ENCODE results near the gene TGFA. TPM values are rescaled to one million over a fixed set of nuclear protein-coding genes. Genes with fewer than 3 reads are reported as not detected.

Gene TGFA
- polyA plus RNA-seq, 3 donors = 0.74 to 3.2 (median 1.8) TPM

DNA sequence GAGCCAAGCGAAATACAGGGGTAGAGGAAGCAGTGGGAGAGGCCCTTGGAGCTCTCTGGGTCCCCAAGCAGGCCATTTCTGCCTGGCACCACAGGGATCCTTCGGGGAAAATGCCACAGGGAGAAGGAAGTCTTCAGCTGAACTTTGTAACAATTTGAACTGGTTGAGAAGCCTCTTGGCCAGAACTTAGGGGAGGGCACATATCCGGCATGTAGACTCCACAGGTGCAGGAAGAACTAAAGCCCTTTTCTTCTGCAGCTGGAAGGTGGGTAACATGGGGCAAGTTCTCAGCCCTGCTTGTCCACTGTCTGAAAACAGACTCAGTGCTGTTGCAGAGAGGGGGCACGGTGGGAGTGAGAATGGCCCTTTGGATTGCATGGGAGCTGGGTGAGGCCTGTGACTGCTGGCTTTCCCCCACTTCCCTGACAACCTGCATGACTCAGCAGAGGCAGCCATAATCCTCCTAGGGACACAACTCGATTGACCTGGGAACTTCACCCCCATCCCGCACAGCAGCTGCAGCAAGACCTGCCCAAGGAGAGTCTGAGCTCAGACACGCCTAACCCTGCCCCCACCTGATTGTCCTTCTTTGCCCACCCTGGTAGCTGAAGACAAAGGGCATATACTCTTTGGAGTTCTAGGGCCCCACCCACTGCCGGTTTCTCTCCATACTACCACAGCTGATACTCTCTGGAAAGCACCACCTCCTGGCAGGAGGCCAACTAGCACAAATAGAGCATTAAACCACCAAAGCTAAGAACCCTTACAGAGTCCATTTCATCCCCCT, 150.2 kb downstream of the TGFA start:
- no peak overlapping the region for H3K27ac ChIP-seq (ENCODE audit: low read depth, low read length)
- 81 to 88% (median 85%) methylated on average over 8 of the region's 8 CpGs for WGBS, 3 donors

DNA sequence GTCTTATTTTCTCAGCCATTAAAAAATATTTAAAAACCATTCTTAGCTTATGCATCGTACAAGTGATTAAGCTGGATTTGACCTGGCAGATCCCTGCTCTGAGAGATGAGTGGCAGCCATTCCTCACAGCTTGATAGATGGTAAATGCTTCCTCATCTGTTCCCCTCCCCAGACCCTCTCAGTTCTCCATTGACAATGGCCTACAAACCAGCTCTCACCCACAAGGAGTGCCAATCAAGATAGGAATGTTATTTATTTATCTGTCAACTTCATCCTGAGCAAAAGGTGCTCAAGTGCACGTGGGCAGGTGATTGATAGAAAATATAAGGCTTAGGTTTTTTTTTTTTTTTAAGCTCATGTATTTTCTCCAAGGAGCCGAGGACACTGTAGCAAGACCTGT, 153.1 kb downstream of the TGFA start:
- no peak overlapping the region for H3K27ac ChIP-seq (ENCODE audit: low read depth, low read length)
- 62 to 81% (median 74%) methylated on average over 3 of the region's 3 CpGs for WGBS, 3 donors

DNA sequence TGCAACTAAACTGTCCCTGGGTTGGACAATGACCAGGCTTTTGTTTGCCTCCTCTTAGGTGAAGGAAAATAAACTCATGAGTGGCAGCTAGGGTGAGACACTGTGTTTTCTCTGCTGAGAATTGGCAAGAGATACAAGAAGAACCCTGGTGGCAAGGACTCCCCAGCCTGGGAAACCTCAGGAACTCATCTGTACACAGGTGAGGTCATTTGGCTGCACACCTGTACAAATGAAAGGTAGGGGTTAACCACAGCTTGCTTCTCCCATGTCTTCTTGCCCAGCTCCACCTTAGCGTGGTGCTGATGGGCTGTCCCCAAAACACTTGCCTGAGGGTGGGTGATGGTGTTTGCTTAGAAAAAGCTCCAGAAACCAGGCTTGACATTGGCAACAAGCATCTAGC, 154.6 kb downstream of the TGFA start:
- WGBS, 3 donors = 59 to 80% (median 69%) methylated on average over 1 of the region's 1 CpG
- no peak overlapping the region for H3K27ac ChIP-seq (ENCODE audit: low read depth, low read length)

Other genes with a start within 250 kb of the TGFA start
- gene ADD2, start 214.4 kb upstream of the TGFA start, polyA plus RNA-seq = 1 to 10 TPM in 2 of 3 donors, under 1 TPM in 1; 0.97 to 1.1 (median 1.0) TPM
- gene FIGLA, start 236.8 kb upstream of the TGFA start, polyA plus RNA-seq = under 1 TPM in 2 of 3 donors, not detected in 1; 0.12 to 0.32 TPM

Measured in adipose tissue (tissue), 3 donors.